ENCODE results near the gene SYT6.

DNA sequence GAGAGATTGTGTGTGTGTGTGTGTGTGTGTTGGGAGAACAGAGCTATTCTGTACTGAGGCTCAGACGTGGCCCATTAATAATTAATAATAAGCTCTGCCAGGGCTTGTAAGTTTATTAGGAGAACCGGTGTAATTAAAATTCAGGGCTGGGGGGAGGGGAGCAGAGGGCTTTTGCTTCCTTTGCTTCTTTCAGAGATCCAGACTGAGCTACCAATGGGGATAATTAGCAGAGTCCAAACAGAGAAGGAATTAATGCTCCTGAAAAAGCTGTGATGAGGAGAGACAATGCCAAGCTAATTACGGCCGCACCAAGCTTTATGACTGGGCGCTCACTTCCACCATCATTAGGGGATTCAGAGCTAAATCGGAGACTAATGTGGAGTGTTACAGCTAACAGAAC, 4.5 kb downstream of the SYT6 start:
- TF ChIP-seq TAF1 (IDR thresholded peaks at IDR 0.05; ENCODE audit: low read depth, low read length), result no peak
- TF ChIP-seq POLR2A (IDR thresholded peaks at IDR 0.05; ENCODE audit: low read depth, low read length), result no peak
- TF ChIP-seq POLR2AphosphoS5 (IDR thresholded peaks at IDR 0.05; ENCODE audit: low read depth, low read length), result no peak
- TF ChIP-seq SPI1 (IDR thresholded peaks at IDR 0.05; ENCODE audit: low read depth, low read length), result no peak
